Measurements from ENCODE around the gene KIZ.
"Not testable (repeated sequence)": the region's sequence is repeated elsewhere in the genome, so short reads cannot be mapped to it uniquely, and the experiment has no call there.

Gene KIZ

DNA sequence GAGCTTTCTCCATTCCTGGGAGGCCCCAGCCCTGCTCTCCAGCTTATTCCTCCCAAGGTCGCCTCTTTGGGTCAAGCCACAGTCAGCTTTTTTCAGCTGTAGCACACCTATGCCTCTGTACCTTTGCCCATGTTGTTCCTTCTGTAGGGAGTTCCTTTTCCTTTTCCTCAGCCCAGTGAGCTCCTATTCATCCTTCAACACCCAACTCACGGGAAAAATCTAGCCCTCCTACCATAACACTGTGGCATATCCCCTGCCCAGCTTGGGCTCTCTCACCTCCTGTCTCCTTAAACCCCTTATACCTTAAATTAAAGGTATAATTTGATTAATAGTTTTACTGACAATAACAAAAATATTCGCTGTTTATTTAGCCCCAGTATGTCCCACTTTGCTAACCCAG lies 118.9 kb downstream of the KIZ start:
- Histone ChIP-seq H3K9me3 (ENCODE audit: control insufficient read depth, insufficient read depth, low read length) (no peaks in the 10 kb centered on the region), H3K4me1 (ENCODE audit: insufficient read depth, low read length) (no peaks in the 10 kb centered on the region), H3K36me3 (ENCODE audit: insufficient read depth, low read length) (no peaks in the 10 kb centered on the region; the same call in 1 of the 2 replicates), H3K9ac (ENCODE audit: low read depth, low read length) (no peak overlapping the region)

DNA sequence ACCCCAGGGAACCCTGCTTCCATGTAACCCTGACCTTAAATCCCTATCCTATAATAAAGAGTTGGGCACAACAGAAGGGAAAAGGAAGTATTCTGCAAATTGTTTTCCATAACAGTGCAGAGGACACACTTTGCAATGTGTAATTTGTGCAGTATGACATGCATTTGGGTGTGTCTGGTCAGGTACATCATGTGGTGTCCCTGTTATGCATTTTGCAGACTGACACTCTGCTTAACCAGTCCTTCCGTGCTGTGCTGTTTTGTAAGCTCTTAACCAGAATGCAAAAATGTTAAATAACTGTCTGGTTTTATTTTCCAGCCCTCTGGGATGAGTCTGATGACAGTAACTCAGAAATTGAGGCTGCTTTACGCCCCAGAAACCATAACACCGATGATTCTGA lies 120.3 kb downstream of the KIZ start:
- Histone ChIP-seq H3K9ac (ENCODE audit: low read depth, low read length) (no peak overlapping the region), H3K4me1 (ENCODE audit: insufficient read depth, low read length) (no peaks in the 10 kb centered on the region), H3K36me3 (ENCODE audit: insufficient read depth, low read length) (no peaks in the 10 kb centered on the region; the same call in 1 of the 2 replicates), H3K9me3 (ENCODE audit: control insufficient read depth, insufficient read depth, low read length) (no peaks in the 10 kb centered on the region)

- H3K4me1 ChIP-seq (ENCODE audit: insufficient read depth, low read length); H3K9ac ChIP-seq (ENCODE audit: low read depth, low read length); H3K36me3 ChIP-seq (ENCODE audit: insufficient read depth, low read length); H3K9me3 ChIP-seq (ENCODE audit: control insufficient read depth, insufficient read depth, low read length): not testable (repeated sequence)
These were observed 121.8 kb downstream of the KIZ start for GRCh38 chr20:21247603-21248095.

DNA sequence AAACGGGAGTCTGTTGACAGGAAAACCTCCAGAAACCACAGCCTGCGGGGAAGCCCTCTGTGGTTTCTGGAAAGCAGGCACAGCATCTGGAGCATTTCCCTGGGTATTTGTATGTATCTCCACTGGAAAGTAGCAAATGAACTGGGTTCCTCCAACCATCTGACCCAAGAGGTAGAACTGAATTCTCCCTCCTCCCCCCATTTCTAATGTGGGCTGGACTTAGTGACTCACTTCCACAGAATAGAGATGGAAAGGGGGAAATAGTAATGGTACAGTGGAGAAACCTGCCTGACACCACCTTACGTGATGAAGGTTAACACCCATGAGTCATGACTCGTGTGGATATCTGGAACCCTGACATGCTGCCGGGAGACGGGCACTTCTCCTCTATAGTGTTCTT lies 125.4 kb downstream of the KIZ start:
- Histone ChIP-seq H3K36me3 (ENCODE audit: insufficient read depth, low read length) (no peaks in the 10 kb centered on the region; the same call in 1 of the 2 replicates), H3K9me3 (ENCODE audit: control insufficient read depth, insufficient read depth, low read length) (no peaks in the 10 kb centered on the region), H3K9ac (ENCODE audit: low read depth, low read length) (no peak overlapping the region), H3K4me1 (ENCODE audit: insufficient read depth, low read length) (no peaks in the 10 kb centered on the region)

- Histone ChIP-seq H3K4me1 (ENCODE audit: insufficient read depth, low read length) (no peaks in the 10 kb centered on the region), H3K9ac (ENCODE audit: low read depth, low read length) (no peak overlapping the region), H3K9me3 (ENCODE audit: control insufficient read depth, insufficient read depth, low read length) (no peaks in the 10 kb centered on the region), H3K36me3 (ENCODE audit: insufficient read depth, low read length) (no peaks in the 10 kb centered on the region)
These were observed 131.3 kb downstream of the KIZ start for GRCh38 chr20:21257192-21257591.

GRCh38 chr20:21258411-21258810 lies 132.5 kb downstream of the KIZ start:
- H3K9ac ChIP-seq (ENCODE audit: low read depth, low read length): no peak overlapping the region
- H3K36me3 ChIP-seq (ENCODE audit: insufficient read depth, low read length): no peaks in the 10 kb centered on the region
- no peaks in the 10 kb centered on the region for H3K9me3 ChIP-seq (ENCODE audit: control insufficient read depth, insufficient read depth, low read length)
- H3K4me1 ChIP-seq (ENCODE audit: insufficient read depth, low read length): no peaks in the 10 kb centered on the region

- Histone ChIP-seq H3K9me3 (ENCODE audit: control insufficient read depth, insufficient read depth, low read length) (no peaks in the 10 kb centered on the region), H3K36me3 (ENCODE audit: insufficient read depth, low read length) (no peaks in the 10 kb centered on the region), H3K9ac (ENCODE audit: low read depth, low read length) (no peak overlapping the region), H3K4me1 (ENCODE audit: insufficient read depth, low read length) (no peaks in the 10 kb centered on the region)
These were observed 133.5 kb downstream of the KIZ start for GRCh38 chr20:21259346-21259745.

- no peaks in the 10 kb centered on the region; the same call in 1 of the 2 replicates for H3K9me3 ChIP-seq (ENCODE audit: control insufficient read depth, insufficient read depth, low read length)
- H3K9ac ChIP-seq (ENCODE audit: low read depth, low read length): no peak overlapping the region
- no peaks in the 10 kb centered on the region for H3K4me1 ChIP-seq (ENCODE audit: insufficient read depth, low read length)
- H3K36me3 ChIP-seq (ENCODE audit: insufficient read depth, low read length): no peaks in the 10 kb centered on the region; the same call in 1 of the 2 replicates
These were observed 136.9 kb downstream of the KIZ start for GRCh38 chr20:21262812-21263211.

DNA sequence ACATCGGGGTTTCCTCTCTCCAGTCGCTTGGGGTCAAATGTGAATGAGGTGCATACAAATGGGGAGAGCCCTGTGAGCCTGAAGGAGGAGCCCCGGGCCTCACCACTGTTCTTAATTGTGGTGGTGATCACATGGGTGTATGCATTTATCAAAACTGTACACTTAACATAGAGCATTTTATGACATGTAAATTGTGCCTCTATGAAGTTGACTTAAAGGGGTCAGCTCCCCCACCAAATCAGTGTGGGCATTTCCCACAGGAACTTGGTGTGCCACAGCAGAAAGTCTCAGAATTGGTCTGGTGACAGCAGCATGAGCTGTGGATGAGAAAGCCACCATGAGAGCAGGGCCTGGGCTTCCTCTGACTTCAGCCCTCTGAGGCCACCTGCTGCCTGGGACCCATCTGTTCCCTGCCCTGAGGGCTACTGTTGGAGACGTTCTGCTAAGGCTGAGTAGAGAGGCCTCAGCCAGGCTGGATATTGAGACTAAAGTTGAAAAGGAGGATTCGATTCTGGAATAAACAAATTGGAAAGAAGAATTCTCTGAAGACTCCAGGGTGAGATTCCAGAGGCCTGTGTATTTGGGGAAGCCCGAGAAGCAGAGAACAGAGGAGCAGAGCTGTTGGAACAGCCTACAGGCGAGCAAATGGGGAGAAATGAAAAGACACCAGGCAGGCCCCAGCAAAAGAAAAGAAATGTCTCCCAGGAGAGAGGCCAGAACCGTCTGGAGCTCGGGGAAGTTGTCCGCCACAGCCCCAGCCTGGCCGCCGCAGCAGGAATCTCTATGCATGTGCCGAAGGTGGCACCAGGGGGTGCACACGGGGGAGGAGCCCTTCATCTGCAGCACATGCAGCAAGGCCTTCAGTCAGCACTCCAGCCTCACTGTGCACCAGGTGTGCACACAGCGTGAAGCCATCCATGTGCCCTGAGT lies 139.6 kb downstream of the KIZ start:
- no peaks in the 10 kb centered on the region; the same call in 1 of the 2 replicates for H3K9me3 ChIP-seq (ENCODE audit: control insufficient read depth, insufficient read depth, low read length)
- no peaks in the 10 kb centered on the region; the same call in 1 of the 2 replicates for H3K36me3 ChIP-seq (ENCODE audit: insufficient read depth, low read length)
- H3K4me1 ChIP-seq (ENCODE audit: insufficient read depth, low read length): no peaks in the 10 kb centered on the region
- H3K9ac ChIP-seq (ENCODE audit: low read depth, low read length): no peak overlapping the region

- Histone ChIP-seq H3K4me1 (ENCODE audit: insufficient read depth, low read length) (no peaks in the 10 kb centered on the region), H3K36me3 (ENCODE audit: insufficient read depth, low read length) (no peaks in the 10 kb centered on the region; the same call in 1 of the 2 replicates), H3K9ac (ENCODE audit: low read depth, low read length) (no peak overlapping the region), H3K9me3 (ENCODE audit: control insufficient read depth, insufficient read depth, low read length) (no peaks in the 10 kb centered on the region; the same call in 1 of the 2 replicates)
These were observed 140.3 kb downstream of the KIZ start for GRCh38 chr20:21266191-21266536.

- no peaks in the 10 kb centered on the region; the same call in 1 of the 2 replicates for H3K4me1 ChIP-seq (ENCODE audit: insufficient read depth, low read length)
- H3K9ac ChIP-seq (ENCODE audit: low read depth, low read length): no peak overlapping the region
- no peaks in the 10 kb centered on the region; the same call in 1 of the 2 replicates for H3K36me3 ChIP-seq (ENCODE audit: insufficient read depth, low read length)
- H3K9me3 ChIP-seq (ENCODE audit: control insufficient read depth, insufficient read depth, low read length): no peaks in the 10 kb centered on the region; the same call in 1 of the 2 replicates
These were observed 143.9 kb downstream of the KIZ start for GRCh38 chr20:21269772-21270171.

GRCh38 chr20:21270806-21271205 lies 144.9 kb downstream of the KIZ start:
- Histone ChIP-seq H3K4me1 (ENCODE audit: insufficient read depth, low read length) (no peaks in the 10 kb centered on the region; the same call in 1 of the 2 replicates), H3K36me3 (ENCODE audit: insufficient read depth, low read length) (no peaks in the 10 kb centered on the region; the same call in 1 of the 2 replicates), H3K9me3 (ENCODE audit: control insufficient read depth, insufficient read depth, low read length) (no peaks in the 10 kb centered on the region; the same call in 1 of the 2 replicates), H3K9ac (ENCODE audit: low read depth, low read length) (no peak overlapping the region)

- H3K9me3 ChIP-seq (ENCODE audit: control insufficient read depth, insufficient read depth, low read length): no peaks in the 10 kb centered on the region; the same call in 1 of the 2 replicates
- no peaks in the 10 kb centered on the region; the same call in 1 of the 2 replicates for H3K4me1 ChIP-seq (ENCODE audit: insufficient read depth, low read length)
- H3K9ac ChIP-seq (ENCODE audit: low read depth, low read length): no peak overlapping the region
- H3K36me3 ChIP-seq (ENCODE audit: insufficient read depth, low read length): no peaks in the 10 kb centered on the region; the same call in 1 of the 2 replicates
These were observed 146.4 kb downstream of the KIZ start for GRCh38 chr20:21272279-21272678.

DNA sequence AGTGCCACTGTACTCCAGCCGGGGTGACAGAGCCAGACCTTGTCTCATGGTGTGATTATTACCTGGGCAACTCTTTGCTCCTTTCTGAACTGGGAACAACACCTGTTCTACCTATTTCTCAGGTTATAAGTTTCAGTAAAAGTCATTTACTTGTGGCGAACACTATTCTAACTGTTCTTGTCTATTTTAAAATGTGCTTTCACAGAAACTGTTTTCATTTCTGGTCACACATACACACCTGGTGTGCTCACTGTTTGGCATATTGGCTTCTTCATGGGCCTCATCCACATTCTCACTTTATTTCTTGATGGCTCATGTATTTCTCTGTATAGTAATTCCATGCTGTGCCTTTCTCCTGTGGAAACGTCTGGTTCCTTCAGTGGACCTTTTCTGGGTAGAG lies 146.8 kb downstream of the KIZ start:
- Histone ChIP-seq H3K4me1 (ENCODE audit: insufficient read depth, low read length) (no peaks in the 10 kb centered on the region; the same call in 1 of the 2 replicates), H3K36me3 (ENCODE audit: insufficient read depth, low read length) (no peaks in the 10 kb centered on the region), H3K9ac (ENCODE audit: low read depth, low read length) (no peak overlapping the region), H3K9me3 (ENCODE audit: control insufficient read depth, insufficient read depth, low read length) (no peaks in the 10 kb centered on the region)
